IMR-90 (cell line): ENCODE measurements around the gene CGN. TPM values are rescaled to one million over a fixed set of nuclear protein-coding genes. Genes with fewer than 3 reads are reported as not detected.

Experiments
- ATAC-seq: fragments of 200-7000 bp; cut with Tn5 transposase; 2 replicates; pipeline ENCODE4 v1.9.1; 2020; ENCODE audit warnings: low read depth, mild to moderate bottlenecking, moderate library complexity
- BruUV-seq: library from RNA; stranded (reverse); fragments of 400-500 nt; replicated peaks from 2 replicates; lab custom pipeline; 2021; lab: Mats Ljungman, UMichigan
- CTCF ChIA-PET: fragments of 300-600 bp; formaldehyde crosslinking; extraction: SDS; loops from one replicate; lab custom pipeline; 2021; ENCODE audit warnings: antibody characterized with exemption; lab: Yijun Ruan, JAX
- POLR2A ChIA-PET: fragments of 300-600 bp; sonication (Branson Sonifier 250); formaldehyde crosslinking; loops from one replicate; lab custom pipeline; 2022; ENCODE audit warnings: antibody characterized with exemption; ENCODE audit not compliant: unreplicated experiment; lab: Charles Lee
- DNase-seq: peaks from one replicate; pipeline ENCODE4 v3.0.0; 2013
- H2AFZ ChIP-seq: replicated peaks from 2 replicates; pipeline ENCODE3; 2013; ENCODE audit warnings: low read length, mild to moderate bottlenecking; ENCODE audit not compliant: poor library complexity
- H2AK5ac ChIP-seq: 2 replicates; pipeline ENCODE4 v1.6.1; 2013; ENCODE audit warnings: low read depth, low read length, inconsistent platforms
- H2AK9ac ChIP-seq: replicated peaks from 2 replicates; pipeline ENCODE3; 2013; ENCODE audit warnings: mild to moderate bottlenecking, low read depth, low read length, moderate library complexity; ENCODE audit not compliant: poor library complexity
- H2BK120ac ChIP-seq: 2 replicates; pipeline ENCODE4 v1.6.1; 2013; ENCODE audit warnings: low read depth, low read length, inconsistent platforms
- H2BK15ac ChIP-seq: 3 replicates; pipeline ENCODE4 v1.6.1; 2013; ENCODE audit warnings: low read depth, low read length, inconsistent platforms
- H2BK20ac ChIP-seq: 2 replicates; pipeline ENCODE4 v1.6.1; 2013; ENCODE audit warnings: low read depth, mild to moderate bottlenecking, inconsistent platforms, low read length, moderate library complexity
- H2BK5ac ChIP-seq: 2 replicates; pipeline ENCODE4 v1.6.1; 2013; ENCODE audit warnings: mild to moderate bottlenecking, low read depth, low read length, inconsistent platforms; ENCODE audit not compliant: poor library complexity, severe bottlenecking
- H3K14ac ChIP-seq: replicated peaks from 2 replicates; pipeline ENCODE4 v1.6.1; 2013; ENCODE audit warnings: low read depth, low read length, inconsistent platforms
- H3K18ac ChIP-seq: 2 replicates; pipeline ENCODE4 v1.6.1; 2013; ENCODE audit warnings: low read depth, low read length, control low read depth
- H3K23ac ChIP-seq: 2 replicates; pipeline ENCODE4 v1.6.1; 2013; ENCODE audit warnings: low read depth, low read length, inconsistent platforms
- H3K27ac ChIP-seq: 2 replicates; pipeline ENCODE4 v1.5.1; 2013; ENCODE audit warnings: mild to moderate bottlenecking, control low read depth, low read length; ENCODE audit not compliant: insufficient read depth
- H3K27me3 ChIP-seq: 2 replicates; pipeline ENCODE4 v1.6.1; 2013; ENCODE audit warnings: low read length; ENCODE audit not compliant: control insufficient read depth, insufficient read depth
- H3K36me3 ChIP-seq: 2 replicates; pipeline ENCODE4 v1.6.1; 2013; ENCODE audit warnings: low read length, mixed read lengths; ENCODE audit not compliant: control insufficient read depth, insufficient read depth
- H3K4ac ChIP-seq: 2 replicates; pipeline ENCODE4 v1.6.1; 2013; ENCODE audit warnings: low read depth, low read length, inconsistent platforms
- H3K4me1 ChIP-seq: 2 replicates; pipeline ENCODE4 v1.6.1; 2013; ENCODE audit warnings: low read length, mixed read lengths; ENCODE audit not compliant: control insufficient read depth, insufficient read depth
- H3K4me2 ChIP-seq: 2 replicates; pipeline ENCODE4 v1.6.1; 2013; ENCODE audit warnings: low read depth, mild to moderate bottlenecking, control low read depth, low read length, moderate library complexity
- H3K4me3 ChIP-seq: 2 replicates; pipeline ENCODE4 v1.5.1; 2013; ENCODE audit warnings: low read depth, mild to moderate bottlenecking, control low read depth, low read length, moderate library complexity; ENCODE audit not compliant: insufficient read depth
- H3K56ac ChIP-seq: 2 replicates; pipeline ENCODE4 v1.6.1; 2013; ENCODE audit warnings: low read length, inconsistent platforms; ENCODE audit not compliant: insufficient read depth; ENCODE audit errors: extremely low read depth
- H3K79me1 ChIP-seq, 2 experiments: 2 replicates each; pipeline ENCODE4 v1.6.1; 2013; ENCODE audit warnings: low read length in 2 of 2, inconsistent platforms in 1 of 2, low read depth in 1 of 2
- H3K9ac ChIP-seq: 2 replicates; pipeline ENCODE4 v1.6.1; 2013; ENCODE audit warnings: low read depth, low read length, control low read depth
- H3K9me1 ChIP-seq: 2 replicates; pipeline ENCODE4 v1.6.1; 2013; ENCODE audit warnings: low read length, inconsistent platforms; ENCODE audit not compliant: insufficient read depth
- H3K9me3 ChIP-seq: 2 replicates; pipeline ENCODE4 v1.6.1; 2013; ENCODE audit warnings: low read length; ENCODE audit not compliant: control insufficient read depth, insufficient read depth
- H4K20me1 ChIP-seq: 2 replicates; pipeline ENCODE4 v1.6.1; 2013; ENCODE audit warnings: low read length, inconsistent platforms; ENCODE audit not compliant: insufficient read depth
- H4K5ac ChIP-seq: 2 replicates; pipeline ENCODE4 v1.6.1; 2013; ENCODE audit warnings: mild to moderate bottlenecking, low read depth, low read length, control low read depth
- H4K8ac ChIP-seq, 2 experiments: 2 replicates each; pipeline ENCODE4 v1.6.1; 2013; ENCODE audit warnings: low read depth in 2 of 2, low read length in 2 of 2, control low read depth in 1 of 2, inconsistent platforms in 1 of 2
- H4K91ac ChIP-seq: 2 replicates; pipeline ENCODE4 v1.6.1; 2013; ENCODE audit warnings: low read depth, low read length, inconsistent platforms; ENCODE audit not compliant: insufficient read depth
- BHLHE40 ChIP-seq: fragments of 150-350 bp; IDR thresholded peaks from 2 replicates; pipeline ENCODE4 v1.6.1; 2016; ENCODE audit warnings: mild to moderate bottlenecking, low read depth, low read length
- CTCF ChIP-seq: conservative IDR thresholded peaks from 2 replicates; pipeline ENCODE4 v1.5.1; 2012; ENCODE audit warnings: mild to moderate bottlenecking, low read depth, low read length, improper control_type of control experiment
- MAFK ChIP-seq: IDR thresholded peaks from 2 replicates; pipeline ENCODE4 v1.6.1; 2012; ENCODE audit warnings: low read depth, low read length, improper control_type of control experiment
- RAD21 ChIP-seq: IDR thresholded peaks from 2 replicates; pipeline ENCODE4 v1.6.1; 2012; ENCODE audit warnings: low read length, improper control_type of control experiment
- RCOR1 ChIP-seq: IDR thresholded peaks from 2 replicates; pipeline ENCODE4 v1.6.1; 2012; ENCODE audit warnings: mild to moderate bottlenecking, low read length, improper control_type of control experiment; ENCODE audit not compliant: insufficient replicate concordance
- USF2 ChIP-seq: fragments of 150-350 bp; IDR thresholded peaks from 2 replicates; pipeline ENCODE4 v1.6.1; 2017; ENCODE audit warnings: mild to moderate bottlenecking, antibody characterized with exemption, low read length, low read depth
- WGBS, 2 experiments: methylation state at CpG; one replicate each; pipeline versions ENCODE4 v1.1.5 to v1.1.7; 2013; ENCODE audit warnings: missing lambda C conversion rate in 2 of 2; ENCODE audit not compliant: insufficient read length in 1 of 2; ENCODE audit errors: extremely low coverage in 2 of 2; 5-methylcytosine and 5-hydroxymethylcytosine counted together
- dilution Hi-C: fragments of 300-500 bp; cut with HindIII; formaldehyde crosslinking; loops from one replicate; pipeline ENCODE4 v1.14.3; 2018; ENCODE audit warnings: low sequenced_read_pairs; ENCODE audit not compliant: unreplicated experiment
- in situ Hi-C: fragments of 300-500 bp; cut with MboI; formaldehyde crosslinking; loops from 3 replicates; pipeline ENCODE4 v1.14.3; 2019; ENCODE audit warnings: low sequenced_read_pairs, inconsistent platforms, mixed read lengths
- intact Hi-C: fragments of 100-400 bp; cut with micrococcal nuclease; formaldehyde crosslinking; loops from 2 replicates; pipeline ENCODE4 v1.10.0; 2022
- polyA plus RNA-seq, 3 experiments: library from polyadenylated mRNA; depleted of rRNA; stranded (reverse); fragments of >200 nt; gene quantifications; 2 replicates each; pipeline ENCODE4 v1.2.3, GENCODE V29; 2012; ENCODE audit warnings: low replicate concordance in 1 of 3
- total RNA-seq: library from RNA; depleted of rRNA; stranded (reverse); fragments of >200 nt; gene quantifications from 2 replicates; pipeline ENCODE4 v1.2.3, GENCODE V29; 2012

Gene CGN
- total and polyA plus RNA-seq, 2 of the 4 experiments (the other 2 are of a cell fraction): 0.34 to 0.36 TPM

GRCh38 chr1:151526735-151527525 is 15.7 kb downstream of the CGN start:
- no peak overlapping the region for H3K23ac ChIP-seq
- ChIA-PET POLR2A (no interaction called here), CTCF (interaction anchor here (1.4 kb wide), 1 partner anchor 13 kb away, joined by 3 read pairs; no protein-coding TSS in a partner anchor)
- H3K79me1 ChIP-seq: no peaks in the 10 kb centered on the region
- no peak overlapping the region for H2BK15ac ChIP-seq
- H3K4me1 ChIP-seq: no peaks in the 10 kb centered on the region
- H2AK9ac ChIP-seq: no peak overlapping the region
- H3K9me1 ChIP-seq: no peaks in the 10 kb centered on the region
- H3K4me2 ChIP-seq: no peak overlapping the region
- no peak overlapping the region for H3K18ac ChIP-seq
- ATAC-seq (no peak), DNase-seq (no peak)
- H3K56ac ChIP-seq: no peak overlapping the region
- no peak overlapping the region for H4K91ac ChIP-seq
- intact Hi-C loops (no loop called here), in situ Hi-C loops (no loop called here), dilution Hi-C loops (no loop called here)
- H3K14ac ChIP-seq: no peak overlapping the region
- no peak overlapping the region for H3K4ac ChIP-seq
- H2BK20ac ChIP-seq: no peak overlapping the region
- BruUV-seq: no TSS peak
- H4K20me1 ChIP-seq: 0 out of 2 replicates have a peak, but pooled peaks cover 3% of the 10 kb centered on the region
- H3K36me3 ChIP-seq: no peaks in the 10 kb centered on the region
- H4K5ac ChIP-seq: no peak overlapping the region
- H2AFZ ChIP-seq: no peak overlapping the region
- no peak overlapping the region for H3K4me3 ChIP-seq
- H3K9ac ChIP-seq: no peak overlapping the region
- no peak overlapping the region for H2BK5ac ChIP-seq
- peaks cover 13% of the 10 kb centered on the region for H3K27me3 ChIP-seq
- no peak overlapping the region for H2BK120ac ChIP-seq
- no peak overlapping the region for H3K27ac ChIP-seq
- WGBS, 2 experiments: no CpG with 5 or more reads among the region's 7 CpGs
- no peak overlapping the region for H4K8ac ChIP-seq
- no peaks in the 10 kb centered on the region for H3K9me3 ChIP-seq
- H2AK5ac ChIP-seq: no peak overlapping the region
- no peak for TF ChIP-seq RAD21
- no peak for TF ChIP-seq MAFK
- no peak for TF ChIP-seq BHLHE40
- TF ChIP-seq RCOR1: no peak
- no peak for TF ChIP-seq CTCF
- TF ChIP-seq USF2: no peak
